GM10266 (cell line): Measurements from ENCODE around the gene GPRIN2.

Experiments used
- DNase-seq: peaks from one replicate; pipeline ENCODE4 v3.0.0; 2012; ENCODE audit errors: extremely low spot score
- TF ChIP-seq, protein P1 (sequence below): IDR thresholded peaks from 2 replicates; pipeline ENCODE4 v1.5.1; 2012; ENCODE audit warnings: mild to moderate bottlenecking, low read depth; ENCODE audit not compliant: control insufficient read depth, insufficient read depth; ENCODE audit errors: missing control alignments

GPRIN2 gene

DNA sequence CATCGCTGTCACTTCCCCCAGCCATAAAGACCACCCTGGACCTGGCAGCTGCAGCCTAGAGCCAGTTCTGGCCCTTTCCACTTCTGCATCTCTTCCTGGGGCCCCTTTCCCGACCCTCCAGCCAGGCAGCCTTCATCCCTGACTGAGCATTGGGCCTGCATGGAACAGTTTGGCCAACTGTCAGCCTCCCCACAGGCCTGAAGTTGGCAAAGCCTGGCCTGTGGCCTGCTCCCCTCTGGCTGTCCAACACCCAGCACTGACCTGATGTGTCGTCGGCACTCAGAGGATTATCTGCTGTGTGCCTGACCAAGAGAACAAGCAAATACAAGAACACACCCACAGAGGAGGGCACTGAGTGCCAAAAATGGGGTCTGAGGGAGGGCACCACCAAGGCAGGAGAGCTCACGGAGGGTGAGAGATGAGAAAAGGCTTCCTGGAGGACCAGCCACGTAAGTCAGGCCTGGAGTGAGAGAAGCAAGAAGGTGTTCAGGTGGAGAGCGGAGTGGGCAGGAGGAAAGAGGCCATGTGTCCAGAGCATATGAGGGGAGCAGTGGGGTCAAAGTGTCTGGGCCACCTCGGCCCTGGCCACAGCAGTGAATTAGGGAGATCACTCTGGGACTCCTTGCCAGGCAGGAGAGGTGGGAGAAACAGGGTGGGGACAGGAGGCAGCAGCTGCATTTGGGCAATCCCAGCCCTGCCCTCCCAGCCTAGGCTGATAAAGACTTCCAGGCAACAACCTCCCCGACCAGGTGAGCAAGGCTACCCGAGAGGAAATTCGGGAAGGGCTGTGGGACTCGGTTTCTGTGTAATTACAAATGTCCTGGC, 4.5 kb downstream of the GPRIN2 start:
- TF ChIP-seq, protein P1, sequence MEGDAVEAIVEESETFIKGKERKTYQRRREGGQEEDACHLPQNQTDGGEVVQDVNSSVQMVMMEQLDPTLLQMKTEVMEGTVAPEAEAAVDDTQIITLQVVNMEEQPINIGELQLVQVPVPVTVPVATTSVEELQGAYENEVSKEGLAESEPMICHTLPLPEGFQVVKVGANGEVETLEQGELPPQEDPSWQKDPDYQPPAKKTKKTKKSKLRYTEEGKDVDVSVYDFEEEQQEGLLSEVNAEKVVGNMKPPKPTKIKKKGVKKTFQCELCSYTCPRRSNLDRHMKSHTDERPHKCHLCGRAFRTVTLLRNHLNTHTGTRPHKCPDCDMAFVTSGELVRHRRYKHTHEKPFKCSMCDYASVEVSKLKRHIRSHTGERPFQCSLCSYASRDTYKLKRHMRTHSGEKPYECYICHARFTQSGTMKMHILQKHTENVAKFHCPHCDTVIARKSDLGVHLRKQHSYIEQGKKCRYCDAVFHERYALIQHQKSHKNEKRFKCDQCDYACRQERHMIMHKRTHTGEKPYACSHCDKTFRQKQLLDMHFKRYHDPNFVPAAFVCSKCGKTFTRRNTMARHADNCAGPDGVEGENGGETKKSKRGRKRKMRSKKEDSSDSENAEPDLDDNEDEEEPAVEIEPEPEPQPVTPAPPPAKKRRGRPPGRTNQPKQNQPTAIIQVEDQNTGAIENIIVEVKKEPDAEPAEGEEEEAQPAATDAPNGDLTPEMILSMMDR: no peak
- no peak for DNase-seq

DNA sequence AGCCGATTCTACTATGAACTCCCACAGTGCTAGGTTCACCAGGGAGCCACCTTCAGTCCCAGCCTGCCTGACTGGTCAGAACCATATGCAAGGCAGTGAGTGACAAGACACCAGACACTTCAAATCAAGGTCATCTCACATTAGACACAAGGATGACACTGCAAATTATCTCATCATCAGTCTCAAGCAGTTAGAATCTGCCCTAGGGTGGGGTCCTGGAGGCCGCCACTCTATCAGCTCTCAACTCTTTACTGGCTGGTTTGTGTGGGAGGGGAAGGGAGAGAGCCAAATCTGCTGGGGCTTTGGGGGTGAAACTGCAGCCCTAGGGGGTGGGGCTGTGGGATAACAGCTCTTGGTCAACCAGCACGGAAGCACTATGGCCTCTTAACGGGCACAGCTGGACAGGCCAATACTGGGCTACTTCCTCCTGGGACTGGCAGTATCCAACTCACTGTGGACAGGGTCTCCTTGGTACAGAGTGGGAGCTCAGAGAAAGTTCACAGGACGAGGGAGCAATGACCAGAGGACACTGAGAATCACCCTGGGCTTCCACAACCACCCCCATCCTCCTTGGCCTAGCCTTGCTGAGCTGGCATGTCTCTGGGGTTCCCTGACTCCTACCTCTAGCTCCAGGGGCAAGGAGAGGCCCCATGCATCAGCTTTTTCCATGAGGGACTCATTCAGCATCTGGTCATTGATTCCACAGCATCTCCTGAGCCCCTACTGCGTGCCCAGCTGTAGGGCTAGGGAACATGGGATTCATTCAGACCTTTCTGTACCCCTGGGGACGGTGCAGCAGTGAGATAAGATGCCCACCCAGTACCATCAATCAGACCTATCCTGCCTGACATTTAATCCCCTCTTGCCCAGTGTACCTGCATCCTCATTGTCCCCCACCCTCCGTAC, 5.4 kb downstream of the GPRIN2 start:
- DNase-seq: no peak
- TF ChIP-seq, protein P1: no peak

DNA sequence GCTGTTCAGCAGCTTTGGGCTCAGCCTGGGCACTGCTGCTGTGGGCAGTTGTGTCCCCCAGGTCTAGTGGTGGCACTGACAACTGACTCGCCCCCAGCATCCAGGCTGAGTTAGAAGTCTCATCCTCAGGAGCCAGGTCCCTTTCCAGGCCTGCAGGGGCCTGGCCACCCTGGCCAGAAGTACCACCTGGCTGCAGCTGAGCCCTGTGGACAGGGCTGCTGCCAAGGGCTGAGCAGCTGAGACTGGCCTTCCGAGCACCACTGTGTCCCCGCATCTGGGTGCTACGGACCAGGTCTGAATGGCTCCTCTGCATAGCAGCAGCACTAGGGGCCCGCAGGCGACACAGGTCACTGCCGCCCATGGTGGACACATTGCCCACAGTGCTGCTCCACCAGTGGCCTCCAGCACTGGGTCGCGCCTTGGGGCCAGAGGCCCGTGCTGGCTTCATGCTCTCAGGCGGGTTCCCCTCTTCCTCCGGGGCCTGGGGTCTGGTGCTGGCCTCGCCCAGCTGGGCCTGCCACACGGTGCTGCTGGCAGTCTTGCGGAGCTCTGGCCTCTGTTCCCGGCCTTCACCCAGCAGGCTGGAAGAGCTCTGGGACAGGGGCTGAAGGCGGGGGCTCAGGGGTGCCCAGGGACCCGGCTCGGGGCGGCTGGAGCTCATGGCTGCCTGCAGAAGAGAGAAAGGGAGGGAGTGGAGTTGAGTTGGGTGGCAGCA, 6.2 kb downstream of the GPRIN2 start:
- DNase-seq: no peak
- TF ChIP-seq, protein P1: no peak

DNA sequence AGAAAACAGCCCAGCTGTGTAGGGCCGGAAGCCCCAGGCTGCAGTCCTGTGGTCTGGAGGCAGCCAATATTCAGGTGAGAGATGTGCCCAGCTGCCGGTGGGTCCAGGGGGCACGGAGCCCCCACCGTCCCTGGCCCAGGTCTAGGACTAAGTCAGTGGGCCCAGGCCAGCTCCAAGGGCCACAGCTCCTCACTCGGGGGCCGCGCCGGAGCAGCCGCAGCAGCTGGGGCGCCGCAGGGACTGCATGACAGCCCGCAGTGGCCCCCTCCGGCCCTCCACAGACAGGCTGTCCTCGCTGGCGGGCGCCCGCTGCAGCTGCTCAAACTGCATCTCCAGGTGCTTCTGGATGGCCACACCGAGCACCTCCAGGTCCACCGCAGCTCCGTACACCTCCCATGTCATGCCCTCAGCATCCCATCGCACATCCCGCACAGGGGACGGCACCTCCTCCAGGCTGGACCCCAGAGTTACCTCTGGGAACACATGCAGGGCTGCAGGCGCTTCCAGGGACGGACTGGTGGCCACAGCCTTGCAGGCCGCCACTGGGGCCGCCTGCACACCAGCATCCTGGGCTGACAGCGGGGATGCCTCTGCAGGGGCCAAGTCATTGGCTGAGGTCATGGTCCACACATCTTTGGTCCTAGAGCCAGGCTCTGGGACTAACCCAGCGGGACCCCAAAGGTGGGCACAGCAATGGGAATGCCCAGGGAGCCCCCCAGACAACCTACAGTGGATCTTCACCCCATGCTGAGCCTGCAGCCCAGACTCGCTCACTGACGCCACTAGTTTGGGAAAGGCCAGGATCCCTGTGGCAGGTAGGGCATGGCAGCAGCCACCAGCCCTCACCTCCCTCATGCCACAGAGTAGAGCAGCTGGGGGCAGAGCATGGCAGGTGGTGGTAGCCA, 7.0 kb downstream of the GPRIN2 start:
- TF ChIP-seq, protein P1: no peak
- DNase-seq: no peak

DNA sequence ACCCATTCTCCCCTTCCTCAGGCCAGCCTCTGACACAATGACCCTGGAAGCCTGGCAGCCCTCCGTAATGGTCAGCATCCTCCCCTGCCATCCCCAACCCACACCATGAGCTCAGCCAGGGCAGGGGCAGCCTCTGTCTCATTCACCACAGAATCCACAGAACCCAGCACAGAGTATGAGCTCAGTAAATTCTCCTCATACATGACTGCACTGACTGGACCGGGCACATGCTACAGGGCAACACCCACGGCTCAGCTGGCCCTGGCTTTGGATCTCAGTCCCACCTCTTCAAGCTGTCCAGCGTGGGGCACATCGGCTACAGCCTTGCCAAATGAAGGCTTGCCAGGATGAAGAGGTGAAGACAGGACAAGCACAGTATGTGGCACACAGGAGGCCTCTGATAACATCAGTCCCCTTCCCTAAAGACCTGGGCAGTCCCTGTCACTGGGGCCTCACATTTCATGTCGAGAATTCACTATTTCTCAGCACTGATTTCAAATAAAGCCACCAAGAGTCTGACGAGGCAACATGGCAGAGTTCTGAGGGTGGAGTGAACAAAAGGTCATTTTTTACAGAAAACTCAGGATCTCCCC, 7.9 kb downstream of the GPRIN2 start:
- no peak for DNase-seq
- TF ChIP-seq, protein P1: no peak
